ENCODE results near the gene LYZL4.

LYZL4 gene

DNA sequence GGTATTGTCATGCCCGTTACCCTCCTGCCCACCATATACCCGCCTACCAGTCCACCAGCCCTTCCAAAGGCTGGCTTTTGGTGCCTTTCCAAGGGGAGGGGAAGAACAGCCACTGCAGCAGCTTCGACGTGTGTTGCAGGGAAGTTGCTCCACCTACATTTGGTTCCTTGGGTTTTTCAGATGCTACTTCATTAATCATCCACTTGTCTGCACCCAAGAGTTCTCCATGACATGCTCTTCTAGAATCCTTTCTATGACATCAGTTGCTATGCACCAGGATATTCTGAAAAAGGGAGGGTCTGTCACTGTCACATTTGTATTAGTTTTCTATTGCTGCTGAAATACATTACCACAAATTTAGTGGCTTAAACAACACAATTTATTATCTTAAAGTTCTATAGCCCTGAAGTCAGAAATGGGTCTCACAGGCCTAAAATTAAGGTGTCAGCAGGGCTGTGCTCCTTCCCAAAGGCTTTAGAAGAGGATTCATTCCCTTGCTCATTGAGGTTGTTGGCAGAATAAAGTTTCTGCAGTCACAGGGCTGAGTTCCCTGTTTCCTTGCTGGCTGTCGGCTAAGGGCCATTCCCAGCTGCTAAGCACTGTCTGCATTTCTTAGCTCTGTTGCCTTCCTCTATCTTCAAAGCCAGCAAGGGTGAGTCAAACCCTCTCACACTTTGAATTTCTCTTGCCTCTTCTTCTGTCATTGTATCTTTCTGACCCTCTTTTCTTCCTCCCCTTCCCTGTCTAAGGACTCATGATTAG is at the start of gene LYZL4:
Gene LYZL4 (minus strand): TSS at position 241 of the 762 bp plus-strand sequence. CDS start 3,359 bp downstream, outside the sequence.
- no peak for DNase-seq (ENCODE audit: insufficient read length, low spot score)
- FAIRE-seq, result no peak

GRCh38 chr3:42459151-42459550 is 48.7 kb upstream of the LYZL4 start:
- FAIRE-seq (no peak), DNase-seq (ENCODE audit: insufficient read length, low spot score) (no peak)

DNA sequence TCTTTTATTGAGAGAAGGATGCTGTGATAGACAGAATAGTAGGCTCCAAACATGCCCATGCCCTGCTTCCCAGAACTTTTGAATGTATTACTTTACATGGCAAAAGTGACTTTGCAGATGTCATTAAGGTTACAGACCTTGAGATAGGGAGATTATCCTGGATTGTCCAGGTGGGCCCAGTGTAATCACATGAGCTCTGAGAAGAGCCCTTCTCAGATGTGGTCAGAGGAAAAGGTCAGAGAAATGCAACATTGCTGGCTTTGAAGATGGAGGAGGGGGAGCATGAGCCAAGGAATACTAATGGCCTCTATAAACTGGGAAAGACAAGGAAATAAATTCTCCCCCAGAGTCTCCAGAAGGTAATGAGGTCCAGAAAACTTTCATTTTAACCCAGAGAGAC is 45.8 kb upstream of the LYZL4 start:
- no peak for FAIRE-seq
- no peak for DNase-seq (ENCODE audit: insufficient read length, low spot score)

DNA sequence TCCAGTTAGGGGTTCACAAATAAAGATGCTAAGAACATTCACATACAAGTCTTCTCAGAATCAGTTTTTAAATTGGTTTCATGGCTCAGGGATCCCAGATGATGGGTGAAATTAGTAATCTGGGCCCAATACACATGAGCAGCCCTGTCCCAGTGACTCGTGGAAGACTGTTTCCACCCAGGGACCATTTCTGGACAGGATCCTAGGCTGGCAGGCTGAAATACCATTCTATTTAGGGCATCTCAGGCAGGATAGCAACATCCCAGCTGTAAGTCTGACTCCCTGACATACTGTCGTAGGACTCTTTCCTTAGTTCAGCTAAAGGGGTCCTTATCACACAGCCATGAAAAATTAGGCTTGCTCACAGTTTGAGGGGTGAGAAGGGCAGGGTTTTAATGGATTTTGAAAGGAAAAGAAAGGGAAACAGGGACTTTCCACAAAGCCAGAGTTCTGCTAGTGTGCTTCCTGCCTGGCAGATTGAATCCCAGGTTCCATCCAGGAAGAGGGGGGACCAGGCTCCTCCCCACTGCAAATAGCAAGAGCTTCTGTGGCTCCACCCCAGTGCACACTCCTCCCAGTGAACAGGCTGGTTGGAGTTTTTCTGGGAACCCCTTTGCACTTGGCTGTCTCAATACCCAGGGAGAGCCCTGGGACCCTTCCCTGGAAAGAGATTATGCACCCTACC is 41.3 kb upstream of the LYZL4 start:
- FAIRE-seq, result no peak
- DNase-seq (ENCODE audit: insufficient read length, low spot score), result no peak

- DNase-seq (ENCODE audit: insufficient read length, low spot score), result no peak
- no peak for FAIRE-seq
Observed at GRCh38 chr3:42451116-42451515, 40.7 kb upstream of the LYZL4 start.

DNA sequence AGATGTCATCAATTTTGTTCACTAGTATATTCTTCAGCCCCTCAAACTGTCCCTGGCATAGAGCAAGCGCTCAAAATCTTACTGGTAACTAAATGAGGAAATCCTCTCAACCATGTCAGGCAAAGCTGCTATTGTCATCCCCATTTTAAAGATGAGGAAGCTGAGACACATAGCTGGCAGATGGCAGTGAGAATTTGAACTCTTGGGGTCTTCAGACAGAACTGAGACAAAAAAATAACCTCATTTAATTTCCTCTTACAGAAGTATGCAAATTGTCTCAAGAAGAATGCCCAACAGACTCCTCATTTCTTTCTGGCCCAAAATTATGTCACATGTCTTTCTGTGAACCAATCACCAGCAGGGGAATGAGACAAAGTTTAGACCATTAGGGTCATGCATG is 40.2 kb upstream of the LYZL4 start:
- DNase-seq (ENCODE audit: insufficient read length, low spot score) (no peak), FAIRE-seq (no peak)

DNA sequence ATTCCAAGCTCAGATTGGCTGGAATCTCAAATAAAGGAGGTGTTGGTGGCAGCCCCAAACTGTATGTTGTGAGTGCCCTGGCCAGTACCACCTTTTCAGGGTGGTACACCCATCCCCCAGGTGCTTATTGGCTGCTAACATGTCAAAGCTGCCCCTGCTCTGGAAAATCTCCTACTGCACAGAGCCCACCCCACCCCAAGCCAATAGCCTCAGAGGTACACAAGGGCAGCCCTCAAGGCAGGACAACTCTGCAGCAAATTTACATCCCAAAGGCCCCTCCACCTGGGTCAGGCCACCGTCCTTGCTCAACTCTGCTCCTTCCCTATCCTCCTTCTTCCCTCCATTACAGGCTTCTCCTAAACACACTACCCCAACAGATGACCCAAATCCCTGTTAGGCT is 37.1 kb upstream of the LYZL4 start:
- DNase-seq (ENCODE audit: insufficient read length, low spot score) (no peak), FAIRE-seq (no peak)

- FAIRE-seq (no peak), DNase-seq (ENCODE audit: insufficient read length, low spot score) (no peak)
Observed at GRCh38 chr3:42446111-42447050, 36.0 kb upstream of the LYZL4 start.

- DNase-seq (ENCODE audit: insufficient read length, low spot score), result peak; percentile 77
- no peak for FAIRE-seq
Observed at GRCh38 chr3:42443819-42444436, 33.5 kb upstream of the LYZL4 start.

- no peak for DNase-seq (ENCODE audit: insufficient read length, low spot score)
- no peak for FAIRE-seq
Observed at GRCh38 chr3:42443292-42443691, 32.9 kb upstream of the LYZL4 start.

DNA sequence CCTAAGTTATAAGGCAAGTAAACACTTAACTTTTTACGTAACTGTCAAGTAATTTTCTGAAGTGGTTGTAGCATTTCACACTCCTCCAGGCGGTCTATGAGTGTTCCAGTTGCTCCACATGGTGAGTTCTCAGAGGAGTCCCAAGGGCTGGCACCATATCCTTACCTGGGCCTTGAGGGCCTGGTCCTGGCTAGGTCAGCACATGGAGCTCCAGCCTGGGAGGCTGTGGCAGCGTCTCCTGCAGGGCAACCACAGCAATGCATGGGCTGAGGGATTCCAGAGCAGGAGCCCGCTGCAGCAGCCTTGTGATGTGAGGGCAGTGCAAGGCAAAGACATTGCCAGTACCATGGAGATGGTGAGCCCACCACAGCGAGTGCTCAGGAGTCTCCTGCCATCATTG is 32.2 kb upstream of the LYZL4 start:
- DNase-seq (ENCODE audit: insufficient read length, low spot score) (no peak), FAIRE-seq (no peak)

DNA sequence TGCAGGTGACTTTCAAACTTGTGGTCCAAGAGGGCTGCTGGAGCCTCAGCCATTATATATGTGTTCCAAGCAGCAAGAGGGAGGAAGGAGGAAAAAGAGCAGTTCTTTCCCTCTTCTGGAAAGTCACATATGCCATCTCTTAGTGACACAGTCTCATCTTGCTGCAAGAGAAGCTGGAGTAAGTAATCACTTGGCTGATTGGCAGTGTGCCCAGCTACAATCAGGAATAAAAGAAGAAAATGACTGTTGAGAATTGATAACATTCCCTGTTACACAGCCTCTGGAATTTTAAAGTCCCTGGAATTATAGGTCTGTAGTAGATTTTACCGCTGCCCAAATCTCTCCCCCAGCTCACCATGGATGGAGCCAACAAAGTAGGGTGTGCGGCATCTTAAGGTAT is 31.4 kb upstream of the LYZL4 start:
- no peak for DNase-seq (ENCODE audit: insufficient read length, low spot score)
- FAIRE-seq, result no peak

- DNase-seq (ENCODE audit: insufficient read length, low spot score), result no peak
Observed at GRCh38 chr3:42440924-42441323, 30.5 kb upstream of the LYZL4 start.

GRCh38 chr3:42439261-42440115 is 29.1 kb upstream of the LYZL4 start:
- DNase-seq (ENCODE audit: insufficient read length, low spot score) (no peak), FAIRE-seq (no peak)

More at GRCh38 chr3:42440924-42441323, 30.5 kb upstream of the LYZL4 start:
- no peak for FAIRE-seq

- DNase-seq (ENCODE audit: insufficient read length, low spot score) (no peak), FAIRE-seq (no peak)
Observed at GRCh38 chr3:42438758-42439157, 28.3 kb upstream of the LYZL4 start.

GRCh38 chr3:42438193-42438592 is 27.8 kb upstream of the LYZL4 start:
- no peak for DNase-seq (ENCODE audit: insufficient read length, low spot score)
- no peak for FAIRE-seq

DNA sequence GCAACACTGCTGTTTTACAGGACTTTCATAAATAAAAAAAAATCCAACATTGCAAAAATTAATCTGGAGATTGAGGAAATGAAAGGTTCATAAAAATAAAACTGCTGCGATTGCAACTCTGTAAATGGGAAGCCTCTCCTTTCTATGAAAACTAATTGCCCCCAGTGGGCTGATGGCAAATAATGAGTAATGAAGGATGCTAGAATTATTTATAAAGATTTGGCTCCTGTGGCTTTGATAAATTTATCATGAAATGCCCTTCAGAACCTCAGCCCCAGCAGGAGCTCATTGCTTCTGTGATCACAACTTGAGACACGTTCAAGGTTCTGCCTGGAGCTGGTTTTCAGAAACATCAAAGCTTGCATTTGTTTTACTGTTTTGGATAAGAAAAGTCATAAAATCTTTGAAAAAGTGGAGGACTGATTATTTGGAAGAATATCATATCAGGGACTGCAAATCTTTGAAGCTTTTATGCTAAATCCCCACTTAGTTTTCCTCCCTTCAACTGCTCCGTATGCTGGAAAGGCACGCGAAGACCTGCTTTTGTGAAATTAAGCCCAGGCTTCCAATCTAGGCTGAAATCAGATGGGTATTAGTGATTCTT is 24.5 kb upstream of the LYZL4 start:
- DNase-seq (ENCODE audit: insufficient read length, low spot score), result no peak
- FAIRE-seq, result no peak

- FAIRE-seq (no peak), DNase-seq (ENCODE audit: insufficient read length, low spot score) (no peak)
Observed at GRCh38 chr3:42432485-42432884, 22.1 kb upstream of the LYZL4 start.

- no peak for DNase-seq (ENCODE audit: insufficient read length, low spot score)
- FAIRE-seq, result no peak
Observed at GRCh38 chr3:42430781-42431532, 20.5 kb upstream of the LYZL4 start.
